KMS-11 (cell line): ENCODE measurements around the gene SLC35G6.

ENCODE experiments used
- H2AFZ ChIP-seq: fragments of 200-600 bp; sonication (generic); 2 replicates; pipeline ENCODE4 v1.6.1; 2016; ENCODE audit warnings: antibody characterized with exemption, mixed run types, low read depth
- H3K27ac ChIP-seq: fragments of 200-600 bp; sonication (generic); 2 replicates; pipeline ENCODE4 v1.6.1; 2016; ENCODE audit warnings: mild to moderate bottlenecking, mixed run types
- H3K27me3 ChIP-seq: fragments of 200-600 bp; sonication (generic); 2 replicates; pipeline ENCODE4 v1.6.1; 2017; ENCODE audit warnings: mild to moderate bottlenecking, low read depth, mixed run types, moderate library complexity; ENCODE audit not compliant: insufficient read depth
- H3K36me3 ChIP-seq: fragments of 200-600 bp; sonication (generic); 2 replicates; pipeline ENCODE4 v1.6.1; 2017; ENCODE audit warnings: mild to moderate bottlenecking, mixed run types; ENCODE audit not compliant: insufficient read depth
- H3K4me1 ChIP-seq: fragments of 200-600 bp; sonication (generic); 2 replicates; pipeline ENCODE4 v1.6.1; 2016; ENCODE audit warnings: mild to moderate bottlenecking, low read depth, mixed run types; ENCODE audit not compliant: poor library complexity, severe bottlenecking
- H3K4me2 ChIP-seq: fragments of 200-600 bp; sonication (generic); 2 replicates; pipeline ENCODE4 v1.7.0; 2016; ENCODE audit warnings: mild to moderate bottlenecking, mixed run types
- H3K4me3 ChIP-seq: fragments of 200-600 bp; sonication (generic); IDR thresholded peaks from 2 replicates; pipeline ENCODE4 v1.6.1; 2017; ENCODE audit warnings: low read depth, low read length, mixed read lengths; ENCODE audit not compliant: insufficient read depth
- H3K79me2 ChIP-seq: fragments of 200-600 bp; sonication (generic); 2 replicates; pipeline ENCODE4 v1.6.1; 2016; ENCODE audit warnings: low read depth, mixed run types; ENCODE audit not compliant: insufficient read depth
- H3K9ac ChIP-seq: fragments of 200-600 bp; sonication (generic); 2 replicates; pipeline ENCODE4 v1.6.1; 2016; ENCODE audit warnings: mild to moderate bottlenecking, mixed run types
- H4K20me1 ChIP-seq: fragments of 200-600 bp; sonication (generic); 2 replicates; pipeline ENCODE4 v1.6.1; 2016; ENCODE audit warnings: mild to moderate bottlenecking, mixed run types; ENCODE audit not compliant: insufficient read depth
- TF ChIP-seq, protein P1 (sequence below): fragments of 200-600 bp; sonication (generic); conservative IDR thresholded peaks from 2 replicates; pipeline ENCODE4 v1.6.1; 2017; ENCODE audit warnings: low read depth, mild to moderate bottlenecking, antibody characterized with exemption, low read length, moderate library complexity, mixed read lengths

Gene SLC35G6

GRCh38 chr17:7464081-7464480, 17.2 kb upstream of the SLC35G6 start:
- Histone ChIP-seq H3K27ac (no peak overlapping the region), H4K20me1 (no peaks in the 10 kb centered on the region), H3K27me3 (no peaks in the 10 kb centered on the region), H3K4me3 (no peak overlapping the region), H2AFZ (no peak overlapping the region), H3K4me1 (no peaks in the 10 kb centered on the region), H3K79me2 (no peaks in the 10 kb centered on the region), H3K9ac (no peak overlapping the region), H3K4me2 (no peak overlapping the region), H3K36me3 (no peaks in the 10 kb centered on the region)
- TF ChIP-seq, protein P1, sequence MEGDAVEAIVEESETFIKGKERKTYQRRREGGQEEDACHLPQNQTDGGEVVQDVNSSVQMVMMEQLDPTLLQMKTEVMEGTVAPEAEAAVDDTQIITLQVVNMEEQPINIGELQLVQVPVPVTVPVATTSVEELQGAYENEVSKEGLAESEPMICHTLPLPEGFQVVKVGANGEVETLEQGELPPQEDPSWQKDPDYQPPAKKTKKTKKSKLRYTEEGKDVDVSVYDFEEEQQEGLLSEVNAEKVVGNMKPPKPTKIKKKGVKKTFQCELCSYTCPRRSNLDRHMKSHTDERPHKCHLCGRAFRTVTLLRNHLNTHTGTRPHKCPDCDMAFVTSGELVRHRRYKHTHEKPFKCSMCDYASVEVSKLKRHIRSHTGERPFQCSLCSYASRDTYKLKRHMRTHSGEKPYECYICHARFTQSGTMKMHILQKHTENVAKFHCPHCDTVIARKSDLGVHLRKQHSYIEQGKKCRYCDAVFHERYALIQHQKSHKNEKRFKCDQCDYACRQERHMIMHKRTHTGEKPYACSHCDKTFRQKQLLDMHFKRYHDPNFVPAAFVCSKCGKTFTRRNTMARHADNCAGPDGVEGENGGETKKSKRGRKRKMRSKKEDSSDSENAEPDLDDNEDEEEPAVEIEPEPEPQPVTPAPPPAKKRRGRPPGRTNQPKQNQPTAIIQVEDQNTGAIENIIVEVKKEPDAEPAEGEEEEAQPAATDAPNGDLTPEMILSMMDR = no peak

GRCh38 chr17:7465597-7466275, 15.5 kb upstream of the SLC35G6 start:
- H3K9ac ChIP-seq = no peak overlapping the region
- H3K4me1 ChIP-seq = no peaks in the 10 kb centered on the region
- H3K36me3 ChIP-seq = no peaks in the 10 kb centered on the region
- no peak overlapping the region for H3K4me2 ChIP-seq
- no peaks in the 10 kb centered on the region for H3K27me3 ChIP-seq
- no peak overlapping the region for H3K4me3 ChIP-seq
- H3K27ac ChIP-seq = no peak overlapping the region
- H4K20me1 ChIP-seq = no peaks in the 10 kb centered on the region
- H2AFZ ChIP-seq = no peak overlapping the region
- TF ChIP-seq, protein P1 = no peak
- H3K79me2 ChIP-seq = no peaks in the 10 kb centered on the region

- no peak overlapping the region for H3K9ac ChIP-seq
- no peaks in the 10 kb centered on the region for H3K79me2 ChIP-seq
- H3K4me2 ChIP-seq = no peak overlapping the region
- no peaks in the 10 kb centered on the region for H3K36me3 ChIP-seq
- no peak overlapping the region for H2AFZ ChIP-seq
- H4K20me1 ChIP-seq = no peaks in the 10 kb centered on the region
- H3K4me3 ChIP-seq = no peak overlapping the region
- no peaks in the 10 kb centered on the region for H3K4me1 ChIP-seq
- TF ChIP-seq, protein P1 = no peak
- no peak overlapping the region for H3K27ac ChIP-seq
- H3K27me3 ChIP-seq = no peaks in the 10 kb centered on the region
Measured at GRCh38 chr17:7466318-7466638, 15.0 kb upstream of the SLC35G6 start.

GRCh38 chr17:7466639-7467341, 14.5 kb upstream of the SLC35G6 start:
- H3K27me3 ChIP-seq = no peaks in the 10 kb centered on the region
- no peaks in the 10 kb centered on the region for H3K36me3 ChIP-seq
- no peaks in the 10 kb centered on the region for H3K4me1 ChIP-seq
- no peak overlapping the region for H3K4me3 ChIP-seq
- H3K27ac ChIP-seq = no peak overlapping the region
- H3K4me2 ChIP-seq = no peak overlapping the region
- no peaks in the 10 kb centered on the region for H4K20me1 ChIP-seq
- no peak overlapping the region for H3K9ac ChIP-seq
- TF ChIP-seq, protein P1 = no peak
- H2AFZ ChIP-seq = no peak overlapping the region
- no peaks in the 10 kb centered on the region for H3K79me2 ChIP-seq
